B cell (primary cell): ENCODE results near the gene FMNL1.

ENCODE experiments used
- CTCF ChIP-seq: fragments of 200-600 bp; IDR thresholded peaks from one replicate; pipeline ENCODE4 v1.8.0; 2022; ENCODE audit warnings: antibody characterized with exemption, mild to moderate bottlenecking
- EZH2 ChIP-seq: IDR thresholded peaks from 2 replicates; pipeline ENCODE4 v1.6.1; 2012; ENCODE audit warnings: borderline replicate concordance, low read depth, mild to moderate bottlenecking, moderate library complexity, low read length; ENCODE audit not compliant: insufficient read depth, poor library complexity, severe bottlenecking

GRCh38 chr17:45222014-45222288, 266 bp downstream of the FMNL1 start:
- no peak for TF ChIP-seq CTCF
- no peak for TF ChIP-seq EZH2
